ENCODE data around the gene IL17RD.

- no peak for TF ChIP-seq TCF7 (IDR thresholded peaks at IDR 0.05; ENCODE audit: borderline replicate concordance)
- no peak for TF ChIP-seq MXI1 (IDR thresholded peaks at IDR 0.05; ENCODE audit: low read depth, low read length)
These were observed 79.0 kb downstream of the IL17RD start for GRCh38 chr3:57086201-57086600.

All from GM12878 (cell line).